Stimulated activated naive CD8-positive, alpha-beta T cell treated with anti-CD3 and anti-CD28 coated beads, Interleukin-15, Interleukin-2, amounts not matched to agents 100 U/mL and 50 U/mL, for 24 hours (primary cell): ENCODE measurements around the gene LTA4H.

Experiments used
- ATAC-seq: fragments of 150-1000 bp; cut with Tn5 transposase; one replicate; pipeline ENCODE4 v1.10.0; 2021
- DNase-seq: peaks from one replicate; pipeline ENCODE4 v3.0.0; 2021

The LTA4H gene

DNA sequence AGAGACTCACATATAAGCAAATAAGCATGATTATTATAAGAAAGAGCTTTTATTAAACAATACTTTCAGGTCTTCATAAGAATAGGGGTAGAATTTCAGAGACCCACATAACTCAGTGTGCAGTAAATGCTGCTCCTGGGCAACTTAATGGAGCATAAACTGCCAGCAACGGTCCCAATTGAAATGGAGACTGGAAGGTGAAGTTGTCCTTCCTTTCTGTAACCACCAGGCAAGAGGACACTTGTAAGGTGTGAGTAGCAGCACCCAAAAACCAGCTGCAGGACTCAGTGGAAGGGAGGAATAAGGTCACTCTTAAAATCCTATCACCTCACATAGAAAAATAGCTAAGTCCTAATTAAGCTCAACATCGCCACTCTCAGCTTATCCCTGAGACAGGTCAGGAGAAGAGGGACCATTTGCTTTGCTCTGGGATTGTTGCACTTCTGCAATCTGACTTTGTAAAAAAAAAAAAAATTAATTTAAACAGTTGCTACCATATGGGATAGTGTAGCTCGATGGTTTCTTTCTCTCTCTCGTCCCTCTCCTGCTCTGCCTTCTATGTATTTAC, 22.7 kb upstream of the LTA4H start:
- ATAC-seq (no peak), DNase-seq (no peak)

DNA sequence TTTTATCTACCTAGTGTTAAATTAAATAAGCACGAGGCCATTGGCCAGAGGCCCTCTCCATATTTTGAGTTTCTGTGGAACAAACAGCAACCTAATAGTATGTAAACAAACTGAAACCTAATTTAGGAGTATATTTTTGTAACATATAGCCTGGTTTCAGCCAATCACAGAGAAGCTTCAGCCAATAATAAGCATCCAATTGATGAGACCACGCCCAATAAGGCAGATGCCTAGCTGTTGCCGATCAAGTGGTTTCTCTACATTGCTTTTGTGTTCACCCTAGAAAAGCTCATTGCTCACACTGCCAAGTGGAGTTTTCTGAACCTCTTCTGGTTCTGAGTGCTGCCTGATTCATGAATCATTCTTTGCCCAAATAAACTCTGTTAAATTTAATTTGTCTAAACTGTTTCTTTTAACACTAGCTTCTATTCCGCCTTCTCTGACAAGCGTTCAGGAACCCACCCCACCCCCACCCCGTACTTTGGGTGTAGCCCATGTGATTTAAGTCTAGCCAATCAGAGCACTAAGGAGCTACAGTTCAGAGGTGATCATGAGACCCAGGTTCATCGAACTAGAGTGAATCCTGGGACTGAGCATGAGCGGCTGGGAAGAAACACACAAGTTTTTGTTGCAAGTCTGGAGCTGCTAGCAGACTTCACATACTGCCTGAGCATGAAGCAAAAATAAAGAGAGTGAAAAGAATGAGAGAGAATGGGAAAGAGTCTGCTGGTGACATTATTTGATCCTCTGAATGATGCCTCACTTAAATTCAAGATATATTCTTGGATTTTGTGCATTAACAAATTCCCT, 21.5 kb upstream of the LTA4H start:
- ATAC-seq (no peak), DNase-seq (no peak)

- ATAC-seq (no peak), DNase-seq (no peak)
Measured at GRCh38 chr12:96054244-96054610, 18.8 kb upstream of the LTA4H start.

GRCh38 chr12:96053476-96054243, 18.3 kb upstream of the LTA4H start:
- no peak for ATAC-seq
- DNase-seq, result no peak

DNA sequence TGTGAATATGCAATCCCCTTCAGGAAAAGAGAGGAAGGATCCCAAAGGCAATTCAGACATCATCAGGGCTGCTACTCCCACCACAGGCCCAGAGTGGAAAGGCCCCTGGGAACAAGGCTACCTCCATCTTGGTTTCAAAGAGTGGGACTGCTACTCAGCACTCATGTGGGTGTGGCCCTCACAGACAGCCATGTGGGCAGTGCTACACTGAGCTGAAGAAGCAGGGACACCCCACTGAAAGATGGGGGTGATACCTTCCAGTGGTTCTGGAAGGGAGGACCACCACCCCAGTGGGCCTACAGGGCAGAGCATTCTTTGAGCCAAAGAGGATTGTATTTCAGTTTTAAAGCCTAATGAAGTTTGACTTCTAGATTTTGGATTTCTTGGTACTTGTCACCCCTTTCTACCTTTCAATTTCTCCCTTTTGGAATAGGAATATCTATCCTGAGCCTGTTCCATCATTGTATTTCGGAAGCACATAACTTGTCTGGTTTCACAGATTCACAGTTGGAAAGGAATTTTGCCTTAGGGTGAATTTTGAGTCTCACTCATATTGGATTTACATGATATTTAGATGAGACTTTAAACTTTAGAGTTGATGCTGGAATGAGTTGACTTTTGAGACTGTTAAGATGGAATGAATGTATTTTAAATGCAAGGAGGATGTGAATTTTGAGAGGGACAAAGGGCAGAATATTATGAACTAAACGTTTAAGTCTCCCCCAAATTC, 16.5 kb upstream of the LTA4H start:
- ATAC-seq, result no peak

GRCh38 chr12:96050139-96050538, 14.8 kb upstream of the LTA4H start:
- ATAC-seq (no peak), DNase-seq (no peak)

More for the DNA sequence above, 16.5 kb upstream of the LTA4H start:
- no peak for DNase-seq

GRCh38 chr12:96049101-96049500, 13.7 kb upstream of the LTA4H start:
- DNase-seq (no peak), ATAC-seq (no peak)

GRCh38 chr12:96048393-96048969, 13.1 kb upstream of the LTA4H start:
- DNase-seq (no peak), ATAC-seq (no peak)

DNA sequence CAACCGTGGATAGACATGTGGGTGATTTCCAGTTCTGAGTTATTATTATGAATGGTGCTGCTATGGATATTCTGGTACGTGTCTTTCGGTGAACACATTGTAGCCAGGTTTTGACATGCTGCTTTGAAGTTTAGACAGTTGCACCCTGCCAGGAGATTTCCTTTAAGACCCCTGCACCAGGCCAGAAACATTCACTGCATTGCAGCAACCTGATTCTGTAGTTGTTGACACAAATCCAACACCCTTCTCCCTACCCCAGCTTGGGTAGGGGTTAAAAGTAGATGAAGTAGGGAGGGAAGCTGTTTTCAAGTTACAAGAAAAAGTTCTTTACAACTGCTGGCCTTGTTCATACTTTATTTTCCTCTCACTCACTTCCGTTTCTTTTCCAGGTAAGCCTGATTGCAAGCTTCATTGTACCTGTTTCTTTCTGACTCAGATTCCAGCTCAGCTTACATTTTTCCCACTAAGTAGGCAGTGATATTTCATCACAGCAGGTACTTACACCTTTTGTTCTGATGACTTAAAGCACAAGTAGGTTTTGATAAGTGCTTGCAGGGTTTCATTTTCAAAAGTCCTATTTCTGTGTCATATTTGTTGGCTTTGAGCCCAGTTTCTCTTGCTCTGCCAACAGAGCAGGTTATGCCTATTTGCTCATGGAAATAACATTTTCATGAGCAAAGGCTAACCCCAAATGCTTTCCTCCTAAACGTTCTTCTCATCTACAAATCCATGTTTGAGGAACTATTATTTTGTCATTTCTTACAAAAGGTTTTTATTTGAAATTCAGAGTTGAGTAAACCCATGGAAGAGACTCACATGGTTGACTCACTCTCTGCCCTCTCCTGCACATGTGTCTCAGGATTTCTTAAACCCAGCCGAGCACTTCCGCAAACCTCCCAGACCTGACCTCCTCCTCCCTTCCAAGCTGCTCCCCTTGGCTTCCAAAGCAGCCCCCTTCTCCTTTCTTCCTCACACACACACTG, 12.1 kb upstream of the LTA4H start:
- ATAC-seq, result peak; percentile 68

DNA sequence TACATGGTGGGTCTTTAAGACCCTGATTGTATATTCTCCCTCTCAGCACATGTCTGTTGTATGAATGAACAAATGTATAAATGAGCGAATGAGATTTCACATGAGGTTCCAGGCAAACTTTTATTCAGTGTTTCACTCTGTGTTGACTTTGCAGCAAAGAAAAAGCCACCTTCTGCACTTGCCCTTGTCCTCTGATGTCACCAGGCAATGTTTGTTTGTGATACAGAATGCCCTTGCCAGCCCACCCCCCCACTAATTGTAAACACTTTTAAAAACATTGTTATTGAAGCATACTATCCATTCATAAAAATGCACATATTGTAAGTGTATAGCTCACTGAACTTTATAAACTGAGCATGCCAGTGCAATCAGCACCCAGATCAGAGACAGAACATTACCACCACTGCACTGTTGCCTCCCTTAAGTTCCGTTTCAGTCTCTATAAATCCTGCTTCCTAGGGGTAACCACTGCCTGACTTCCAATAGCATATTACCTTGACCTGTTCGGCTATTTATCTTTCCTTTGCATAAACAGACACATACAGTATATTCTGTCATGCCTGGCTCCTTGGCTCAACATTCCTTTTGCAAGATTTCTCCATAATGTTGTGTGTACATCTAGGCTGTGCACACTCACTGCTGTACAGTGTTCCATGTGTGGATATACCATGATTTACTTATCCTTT, 11.3 kb upstream of the LTA4H start:
- DNase-seq (no peak), ATAC-seq (no peak)

More for the DNA sequence above, 12.1 kb upstream of the LTA4H start:
- DNase-seq, result no peak

DNA sequence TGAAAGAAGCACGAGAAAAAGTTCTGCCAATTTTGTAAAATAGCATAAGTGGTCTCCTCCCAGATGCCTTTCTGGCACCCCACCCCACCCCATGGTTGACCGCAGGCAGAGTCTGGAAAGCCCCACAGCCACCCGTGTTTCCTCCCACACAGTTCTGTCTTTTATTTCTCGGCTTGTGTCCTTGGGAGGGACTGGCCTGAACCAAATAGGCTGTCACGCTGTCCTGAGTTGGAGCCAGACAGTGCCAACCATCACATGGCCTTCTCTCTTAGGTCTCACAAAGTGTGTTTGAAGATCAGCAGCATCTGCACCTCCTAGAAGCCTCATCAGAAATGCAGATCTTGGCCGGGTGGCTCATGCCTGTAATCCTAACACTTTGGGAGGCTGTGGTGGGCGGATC, 10.2 kb upstream of the LTA4H start:
- DNase-seq, result no peak
- peak; percentile 26 for ATAC-seq

GRCh38 chr12:96044943-96045290, 9.5 kb upstream of the LTA4H start:
- ATAC-seq, result no peak
- no peak for DNase-seq

DNA sequence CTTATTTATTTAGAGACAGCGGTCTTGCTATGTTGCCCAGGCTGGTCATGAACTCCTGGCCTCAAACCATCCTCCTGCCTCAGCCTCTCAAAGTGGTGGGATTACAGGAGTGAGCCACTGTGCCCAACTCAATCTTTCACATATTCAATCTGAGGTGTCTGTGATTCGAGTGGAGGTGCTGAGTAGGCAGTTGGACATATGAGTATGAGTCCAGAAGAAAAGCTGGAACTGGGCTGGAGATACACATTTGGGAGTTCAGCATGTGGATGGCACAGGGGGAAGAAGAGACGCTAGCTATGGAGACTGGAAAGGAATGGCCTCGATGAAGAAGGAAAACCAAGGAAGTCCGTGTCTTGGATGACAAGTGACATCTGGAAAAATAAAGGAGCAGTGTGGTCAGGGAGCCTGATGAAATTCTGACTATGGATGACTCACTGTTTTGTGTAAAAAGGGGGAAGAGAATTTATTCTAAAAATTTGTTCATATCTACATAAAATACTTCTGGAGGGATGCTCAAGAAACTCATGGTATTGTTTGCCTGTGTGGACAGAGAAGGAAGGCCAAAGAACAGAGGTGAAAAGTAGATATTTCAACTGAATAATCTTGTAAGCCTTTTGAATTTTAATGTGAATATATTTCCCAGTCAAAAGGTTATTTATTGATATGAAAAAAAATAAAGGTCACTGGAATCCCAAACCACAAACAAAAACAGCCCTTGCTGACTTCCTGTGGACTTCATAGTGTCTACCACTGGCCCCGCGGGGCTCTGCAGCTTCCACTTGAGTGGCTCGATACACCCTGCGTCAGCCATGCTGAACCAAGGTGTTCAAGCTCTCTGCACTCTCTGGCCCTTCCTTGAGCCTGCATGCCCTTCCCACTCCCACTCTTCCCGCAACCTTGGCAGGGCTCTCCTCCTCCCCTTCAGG, 8.9 kb upstream of the LTA4H start:
- DNase-seq, result no peak

DNA sequence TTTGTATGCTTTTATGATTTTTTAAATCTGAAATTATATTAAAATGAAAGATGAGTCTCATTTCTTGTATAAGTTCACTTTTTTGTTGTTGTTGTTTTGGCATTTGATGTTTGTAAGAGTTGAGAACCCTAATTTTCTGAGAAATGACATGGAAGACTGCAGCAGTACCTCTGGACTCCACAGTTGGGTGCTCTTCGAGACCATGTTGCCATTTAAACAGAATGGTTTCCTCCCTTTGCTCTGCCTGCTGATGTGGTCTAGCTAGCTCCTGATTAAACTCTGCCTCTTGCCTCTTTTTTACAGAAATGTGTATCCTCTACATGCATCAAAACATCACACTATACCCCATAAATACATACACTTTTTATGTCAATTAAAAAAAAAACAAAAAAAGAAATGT, 5.8 kb upstream of the LTA4H start:
- DNase-seq, result no peak
- no peak for ATAC-seq

More for the DNA sequence above, 8.9 kb upstream of the LTA4H start:
- ATAC-seq, result no peak

GRCh38 chr12:96040305-96041133, 5.1 kb upstream of the LTA4H start:
- ATAC-seq (no peak), DNase-seq (no peak)

DNA sequence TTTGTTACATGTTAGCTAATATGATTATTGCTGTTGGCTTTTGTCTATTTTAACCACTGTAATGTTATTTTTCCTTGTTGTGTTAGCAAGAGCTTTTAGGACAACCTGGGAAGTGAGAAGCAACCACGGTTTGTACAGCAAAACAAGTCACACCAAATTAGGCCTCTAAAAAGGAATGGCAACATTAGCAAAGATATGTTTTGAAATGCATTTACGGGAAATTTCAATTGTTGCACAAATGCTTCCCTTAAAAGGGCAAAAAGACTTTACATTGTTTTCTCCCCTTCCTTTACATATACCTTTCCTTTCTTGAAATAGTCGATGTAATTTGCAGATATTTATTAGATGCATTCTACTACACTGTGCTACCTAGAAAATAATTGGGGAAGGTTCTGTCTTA, 4.1 kb upstream of the LTA4H start:
- DNase-seq, result no peak
- no peak for ATAC-seq

DNA sequence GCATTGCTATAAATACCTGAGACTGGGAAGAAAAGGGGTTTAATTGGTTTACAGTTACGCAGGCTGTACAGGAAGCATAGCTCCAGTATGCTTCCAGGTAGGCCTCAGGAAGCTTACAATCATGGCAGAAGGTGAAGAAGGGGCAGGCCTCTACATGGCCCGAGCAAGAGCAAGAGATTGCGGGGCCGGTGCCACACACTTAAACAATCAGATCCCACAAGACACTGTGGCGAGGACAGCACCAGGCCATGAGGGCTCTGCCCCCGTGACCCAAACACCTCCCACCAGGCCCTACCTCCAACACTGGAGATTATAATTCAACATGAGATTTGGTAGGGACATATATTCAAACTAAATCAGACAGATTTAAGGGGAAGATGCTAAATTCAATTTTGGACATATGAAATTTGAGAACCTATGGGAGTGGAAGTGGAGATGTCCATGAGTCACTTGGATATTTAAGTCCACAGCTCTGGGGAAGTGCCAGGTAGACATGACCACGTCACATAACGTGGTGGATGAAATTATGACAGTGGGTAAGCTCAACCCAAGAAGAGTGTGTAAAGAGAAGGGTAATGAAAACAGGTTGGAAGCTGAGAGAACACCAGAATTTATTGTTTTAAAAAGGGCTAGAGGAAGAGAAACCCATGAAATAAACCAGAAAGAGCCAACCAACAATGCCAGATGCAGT, 1.5 kb upstream of the LTA4H start:
- no peak for ATAC-seq

More for the DNA sequence above, 1.5 kb upstream of the LTA4H start:
- no peak for DNase-seq
